HG02763 (cell line): ENCODE measurements around the gene HOXA7.

Experiments
- ATAC-seq: cut with Tn5 transposase; IDR thresholded peaks from one replicate; pipeline ENCODE4 v1.9.1; 2021; ENCODE audit warnings: mild to moderate bottlenecking, moderate library complexity; ENCODE audit not compliant: unreplicated experiment

Gene HOXA7

DNA sequence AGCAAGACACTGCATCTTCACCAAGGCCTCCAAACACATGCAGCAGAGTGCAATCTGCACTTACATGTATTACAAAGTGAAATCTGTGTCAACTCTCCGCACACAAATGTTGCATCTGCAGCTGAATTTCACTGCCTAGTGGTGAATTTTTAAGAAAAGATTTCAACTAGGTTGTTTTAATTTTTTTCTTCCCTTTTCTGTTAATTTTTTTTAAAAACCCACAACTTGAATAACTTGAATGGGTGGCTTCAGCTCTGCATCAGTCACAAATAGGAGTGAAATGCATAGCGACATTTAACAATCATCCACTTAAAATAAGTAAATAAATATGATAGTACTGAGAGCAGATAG, 37.5 kb upstream of the HOXA7 start:
- ATAC-seq = no peak

- no peak for ATAC-seq
Observed at GRCh38 chr7:27193335-27194001, 37.0 kb upstream of the HOXA7 start.

- no peak for ATAC-seq
Observed at GRCh38 chr7:27192546-27193334, 36.3 kb upstream of the HOXA7 start.

GRCh38 chr7:27191833-27192545, 35.5 kb upstream of the HOXA7 start:
- ATAC-seq = no peak

- ATAC-seq = no peak
Observed at GRCh38 chr7:27191161-27191731, 34.8 kb upstream of the HOXA7 start.

GRCh38 chr7:27189997-27190748, 33.7 kb upstream of the HOXA7 start:
- ATAC-seq = no peak

DNA sequence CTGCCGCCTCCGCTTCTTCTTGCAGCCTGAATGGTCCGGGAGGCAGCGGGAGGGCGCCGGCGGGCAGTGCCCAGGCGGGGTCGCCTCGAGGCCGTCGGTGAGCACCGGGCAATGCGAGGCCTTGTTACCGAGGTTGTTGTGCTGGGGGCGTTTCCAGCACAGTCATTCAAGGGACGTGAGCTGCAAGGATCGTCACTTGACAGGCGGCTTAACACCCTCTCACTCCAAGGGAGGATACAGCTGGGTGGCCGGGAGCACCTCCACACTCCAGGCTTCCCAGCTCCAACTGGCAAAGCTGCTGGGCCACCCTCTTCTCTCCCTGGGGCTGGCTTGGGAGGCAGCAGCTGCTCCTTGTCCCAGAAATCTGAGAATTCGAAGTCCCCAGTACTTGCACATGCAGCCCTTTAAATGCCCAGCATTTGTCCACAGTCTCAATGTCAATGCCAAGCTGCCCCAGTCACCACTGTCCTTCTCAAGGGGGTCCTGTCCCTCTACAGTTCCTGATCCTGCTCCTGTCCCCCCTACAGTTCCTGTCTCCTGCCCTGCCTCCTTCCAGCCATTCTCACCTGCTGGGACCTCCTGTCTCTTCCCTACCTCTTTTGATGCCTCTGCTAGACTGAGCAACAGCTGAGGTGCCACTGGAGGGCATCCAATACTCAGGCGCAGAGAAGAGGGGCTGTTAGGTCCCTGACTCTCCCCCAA, 33.0 kb upstream of the HOXA7 start:
- no peak for ATAC-seq

DNA sequence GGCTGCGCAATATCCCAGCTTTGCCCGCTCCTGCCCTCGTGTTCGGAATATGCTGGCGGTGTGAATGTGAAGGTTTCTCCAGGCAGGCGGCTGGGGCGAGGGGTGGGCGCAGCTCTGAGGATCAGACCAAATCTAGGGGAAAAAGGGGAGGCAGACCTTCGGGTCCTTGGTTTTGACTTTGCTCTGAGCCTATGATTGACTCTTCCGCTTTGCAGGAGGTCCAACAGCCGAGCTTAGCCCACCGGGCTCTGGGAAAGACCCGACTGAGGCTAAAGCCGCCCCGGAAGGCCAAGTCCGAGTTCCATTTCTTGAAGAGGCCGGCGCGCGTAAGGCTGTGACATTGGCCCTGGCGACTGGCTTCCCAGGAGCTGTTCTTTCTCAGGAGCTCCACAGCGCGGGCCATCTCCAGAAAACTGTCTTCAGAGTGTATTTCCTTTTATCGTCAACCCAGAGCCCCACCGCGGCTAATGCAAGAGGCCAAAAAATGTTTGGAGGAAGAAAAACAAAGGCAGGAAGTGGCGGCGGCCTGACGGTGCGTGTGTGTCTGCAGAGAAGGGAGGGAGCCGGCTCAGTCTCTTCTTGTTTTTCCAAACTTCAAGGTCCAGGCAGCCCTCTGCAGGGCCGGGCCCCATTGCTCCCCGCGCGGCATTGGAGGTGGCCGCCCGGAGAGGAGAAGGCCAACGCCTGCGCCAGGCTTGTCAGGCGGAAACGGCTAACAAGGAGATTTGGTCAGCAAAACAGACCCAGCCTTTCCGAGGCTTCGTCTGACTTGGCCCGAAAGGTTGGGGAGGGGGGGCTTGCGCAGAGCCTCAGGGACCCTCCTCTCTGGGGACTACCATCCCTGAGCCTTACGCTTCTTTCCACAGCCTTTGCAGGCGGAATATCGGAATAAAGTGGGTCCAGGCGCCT, 32.2 kb upstream of the HOXA7 start:
- ATAC-seq = no peak

GRCh38 chr7:27187475-27188385, 31.3 kb upstream of the HOXA7 start:
- ATAC-seq = no peak

DNA sequence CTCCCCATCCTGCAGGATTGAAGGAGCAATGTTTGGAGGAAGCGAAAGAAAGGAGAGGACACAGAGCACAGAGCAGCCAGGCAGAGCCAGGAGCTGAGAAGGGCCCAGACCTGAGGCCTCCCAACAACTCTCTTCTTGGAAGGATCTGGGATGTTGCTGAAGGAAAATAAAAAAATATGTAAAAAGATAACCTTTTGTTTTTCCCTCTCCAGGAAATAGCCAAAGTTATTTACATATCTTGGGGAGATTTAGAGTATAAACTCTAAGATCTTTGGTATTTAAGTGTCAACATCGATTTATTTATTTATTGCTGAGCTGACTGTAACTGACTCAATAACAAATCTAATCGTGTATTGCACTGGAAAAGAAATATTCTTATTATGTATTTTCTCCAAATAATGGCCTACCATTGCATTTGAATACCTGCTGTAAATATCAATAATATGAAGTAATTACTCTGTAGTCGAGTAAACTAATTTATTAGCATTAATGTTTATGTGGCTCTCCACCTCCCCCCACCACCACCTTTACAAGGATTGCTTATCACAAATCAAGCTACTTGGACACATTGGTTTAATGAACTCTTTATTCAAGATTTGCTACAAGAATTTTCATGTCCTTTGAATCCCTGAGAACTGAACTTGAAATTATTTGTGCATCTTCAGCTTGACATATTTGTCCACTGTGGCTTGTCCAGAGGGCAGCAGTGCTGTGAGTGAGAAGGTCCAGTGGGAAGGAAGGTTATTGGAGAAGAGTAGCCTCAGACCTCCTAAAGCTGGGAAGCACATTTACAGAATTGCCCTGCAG, 30.4 kb upstream of the HOXA7 start:
- ATAC-seq = no peak

DNA sequence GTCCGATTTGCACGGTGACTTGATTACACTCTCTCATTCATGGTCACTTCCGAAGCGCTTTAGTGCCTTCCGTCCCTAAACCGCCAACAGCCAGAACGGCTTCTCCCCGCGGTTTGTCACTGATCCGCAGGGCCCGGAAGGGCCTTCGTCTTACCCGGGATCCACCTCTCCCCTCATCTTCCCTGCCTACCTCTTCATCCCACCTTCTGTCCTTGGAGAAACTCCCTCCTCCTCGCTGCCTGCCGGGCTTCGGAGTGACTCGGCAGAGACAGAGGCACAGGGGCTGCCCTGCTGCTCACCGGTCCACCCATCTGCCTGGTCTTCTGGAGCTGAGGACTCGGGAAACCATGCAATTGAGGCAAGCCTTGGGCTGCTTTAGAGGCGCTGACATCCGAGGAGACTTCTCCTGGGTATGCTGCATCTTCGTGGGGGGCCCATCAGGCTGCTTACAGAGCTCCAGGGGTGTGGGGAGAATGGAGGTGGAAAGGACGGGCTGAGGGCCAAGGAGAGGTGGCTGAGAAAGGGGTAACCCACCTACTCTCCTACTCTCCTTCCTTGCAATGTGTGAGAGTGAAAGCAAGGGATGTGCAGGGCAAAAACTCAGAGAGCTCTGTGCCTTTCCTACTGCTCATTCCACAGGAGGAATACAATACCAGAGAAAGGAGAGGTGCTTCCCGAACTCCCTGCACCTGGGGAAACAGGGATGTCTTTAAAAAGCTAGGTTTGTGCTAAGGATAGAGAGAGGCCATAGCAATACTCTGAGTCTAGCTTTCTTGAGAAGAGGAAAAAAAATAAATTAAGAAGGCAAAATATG, 29.6 kb upstream of the HOXA7 start:
- ATAC-seq = no peak

- ATAC-seq = no peak
Observed at GRCh38 chr7:27185013-27185853, 28.8 kb upstream of the HOXA7 start, which contains the start of gene HOXA11. TSS of gene HOXA11 (minus strand) at chr7:27185232. CDS start at chr7:27185144, 88 bp downstream.

DNA sequence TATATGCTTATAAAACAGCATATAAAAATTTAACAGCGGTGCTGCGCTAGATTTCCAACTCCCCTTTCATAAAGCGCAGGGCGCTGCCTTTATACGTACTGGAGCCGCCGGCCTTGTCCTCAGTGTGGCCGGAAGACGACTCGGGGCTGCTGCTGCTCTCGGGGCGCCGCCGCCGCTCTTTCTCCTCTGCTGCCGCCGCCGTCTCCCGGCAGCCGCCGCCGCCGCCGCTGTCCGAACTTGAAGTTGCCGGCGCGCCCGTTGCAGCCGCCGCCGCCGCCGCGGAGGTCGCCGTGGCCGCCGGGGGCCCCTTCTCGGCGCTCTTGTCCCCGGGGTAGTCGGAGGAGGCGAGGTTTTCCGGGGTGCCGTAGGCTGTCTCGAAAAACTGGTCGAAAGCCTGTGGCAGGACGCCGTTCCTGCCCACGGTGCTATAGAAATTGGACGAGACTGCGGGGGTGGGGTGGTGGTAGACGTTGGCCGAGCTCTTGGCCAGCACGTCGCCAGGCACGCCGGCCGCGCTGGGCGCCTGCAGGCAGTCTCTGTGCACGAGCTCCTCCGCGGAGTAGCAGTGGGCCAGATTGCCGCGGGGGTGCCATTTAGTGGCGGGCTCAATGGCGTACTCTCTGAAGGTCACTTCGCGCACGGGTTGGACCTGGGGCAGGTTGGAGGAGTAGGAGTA, 28.0 kb upstream of the HOXA7 start:
- no peak for ATAC-seq

- ATAC-seq = no peak
Observed at GRCh38 chr7:27183682-27184336, 27.3 kb upstream of the HOXA7 start.
